Activated T-cell treated with anti-CD3 and anti-CD28 coated beads for 4 hours (primary cell): ENCODE measurements around the gene MTA1.

ENCODE experiments used
- DNase-seq: peaks from one replicate; pipeline ENCODE4 v3.0.0-alpha.2; 2020

Gene MTA1

GRCh38 chr14:105501504-105502291, 82.1 kb downstream of the MTA1 start:
- no peak for DNase-seq

DNA sequence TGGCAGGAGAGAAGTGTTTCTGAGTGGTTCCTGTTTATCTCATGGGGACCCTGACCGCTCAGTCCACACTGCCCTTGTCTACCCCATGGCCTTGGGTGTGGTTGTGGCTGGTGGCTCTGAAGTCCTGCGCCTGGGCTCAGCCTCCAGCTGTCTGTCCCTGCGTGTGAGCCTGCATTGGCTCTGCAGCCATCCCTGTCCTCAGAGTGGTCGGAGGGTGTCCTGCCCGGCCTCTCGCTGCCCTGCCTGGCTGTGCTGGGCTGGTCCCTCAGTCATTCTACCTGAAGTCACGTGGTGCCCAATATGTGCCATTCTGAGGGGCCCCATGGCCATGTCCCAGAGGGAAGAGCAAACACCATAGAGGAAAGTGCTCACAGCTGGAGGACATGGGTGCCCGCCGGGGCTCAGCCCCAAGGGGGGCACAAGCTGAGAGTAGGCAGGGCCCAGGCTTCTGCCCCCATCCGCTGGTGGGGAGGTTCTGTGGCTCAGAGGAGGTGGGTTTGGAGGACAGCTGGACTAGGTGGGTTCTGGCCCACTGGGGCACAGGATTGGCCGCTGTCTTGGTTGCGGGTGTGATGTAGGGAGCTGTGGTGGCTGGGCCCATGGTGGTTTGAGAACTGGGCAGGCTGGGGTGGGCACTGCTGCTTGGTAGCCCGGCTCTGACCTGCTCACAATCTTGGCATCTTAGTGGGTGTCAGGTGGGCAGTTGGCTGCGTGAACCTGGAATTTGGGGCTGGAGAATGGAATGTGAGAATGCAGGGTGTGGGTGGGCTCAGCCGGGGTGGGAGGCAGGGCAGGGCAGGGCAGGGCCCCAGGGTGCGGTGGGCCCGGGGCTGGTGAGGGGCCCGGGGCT, 83.0 kb downstream of the MTA1 start:
- DNase-seq = no peak

DNA sequence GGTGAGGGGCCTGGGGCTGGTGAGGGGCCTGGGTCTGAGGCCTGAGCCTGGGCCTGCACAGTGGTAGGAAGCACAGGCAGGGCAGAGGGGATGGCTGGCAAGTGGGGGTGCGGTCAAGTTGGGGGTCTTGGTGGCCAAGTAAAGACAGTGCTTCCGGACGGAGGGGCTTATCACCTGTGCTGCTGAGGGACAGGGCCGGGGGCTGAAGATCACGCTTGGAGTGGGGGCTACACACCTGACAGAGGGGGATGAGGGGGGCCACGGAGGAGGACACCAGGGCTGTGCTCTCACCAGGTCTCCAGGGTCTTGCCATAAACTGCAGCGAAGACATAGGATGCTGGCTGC, 83.6 kb downstream of the MTA1 start:
- no peak for DNase-seq

- no peak for DNase-seq
Observed at GRCh38 chr14:105503935-105504692, 84.5 kb downstream of the MTA1 start.

DNA sequence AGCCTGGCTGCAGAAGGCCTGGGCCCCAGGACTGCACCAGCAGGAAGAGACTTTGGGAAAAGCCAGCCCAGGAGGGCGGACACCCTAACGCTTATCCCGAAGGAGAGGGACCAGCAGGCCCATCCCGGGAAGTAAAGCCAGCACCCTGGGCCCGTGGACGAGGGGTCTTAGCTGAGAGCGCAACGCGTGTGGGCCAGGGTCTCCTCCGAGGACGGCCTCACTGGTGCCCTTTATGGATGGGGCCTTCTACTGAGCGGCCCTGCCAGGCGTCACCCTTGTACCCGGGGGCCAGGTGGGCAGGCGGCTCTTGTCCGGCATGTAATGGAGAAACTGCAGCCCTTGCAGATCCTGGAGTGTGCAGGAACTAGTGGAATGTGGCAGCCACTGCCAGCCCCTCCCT, 85.5 kb downstream of the MTA1 start:
- DNase-seq = no peak

DNA sequence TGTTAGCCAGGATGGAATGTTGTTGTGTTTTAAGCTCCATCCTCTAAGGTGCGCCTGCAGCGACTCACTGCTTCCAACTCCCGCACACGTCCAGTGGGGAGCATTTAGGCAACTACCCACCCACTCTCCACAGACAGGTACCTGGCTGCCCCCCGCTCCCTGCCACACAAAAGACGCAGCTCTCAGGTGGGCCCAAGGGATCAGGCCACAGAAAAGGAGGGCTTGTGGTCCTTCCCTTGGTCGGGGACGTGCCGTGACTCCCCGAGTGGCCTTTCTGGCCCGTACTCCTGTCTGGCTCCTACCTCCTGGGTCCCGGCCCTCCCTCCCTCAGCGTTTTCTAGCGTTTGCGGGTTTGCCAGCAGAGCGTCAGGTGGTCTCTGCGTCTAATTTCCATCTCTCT, 87.6 kb downstream of the MTA1 start:
- no peak for DNase-seq

DNA sequence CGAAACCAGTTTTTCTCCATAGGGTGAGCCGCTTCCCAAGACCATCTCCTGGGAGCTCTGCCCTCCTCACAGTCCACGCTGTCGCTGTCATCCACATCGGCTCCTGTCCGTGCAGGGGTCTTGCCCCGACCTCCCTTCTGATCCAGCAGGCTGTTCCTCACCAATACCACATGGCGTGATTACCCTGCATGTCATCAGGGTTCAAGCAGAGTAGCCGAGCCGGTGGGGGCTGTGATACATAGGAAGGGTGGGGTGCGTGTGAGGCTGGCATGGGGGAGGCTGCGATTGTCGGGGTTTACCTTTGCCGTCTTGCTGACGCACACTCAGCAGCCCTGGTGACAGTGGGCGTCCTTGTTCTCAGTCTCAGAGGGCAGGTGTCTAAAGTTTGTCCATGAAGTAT, 88.4 kb downstream of the MTA1 start:
- no peak for DNase-seq

DNA sequence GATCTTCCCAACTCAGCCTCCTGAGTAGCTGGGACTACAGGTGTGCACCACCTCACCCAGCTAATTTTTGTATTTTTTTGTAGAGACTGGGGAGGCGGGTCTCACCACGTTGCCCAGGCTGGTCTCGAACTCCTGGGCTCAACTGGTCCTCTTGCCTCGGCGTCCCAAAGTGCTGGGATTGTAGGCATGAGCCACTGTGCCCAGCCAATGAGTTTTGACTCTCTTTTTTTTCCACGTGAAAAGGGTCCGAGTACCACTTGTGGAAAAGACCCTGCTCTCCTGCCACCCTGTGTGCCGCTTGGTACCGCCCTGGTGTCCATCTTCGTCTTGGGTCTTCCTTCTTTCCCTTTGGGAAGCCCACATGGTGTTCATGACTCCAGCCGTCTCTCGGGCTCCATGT, 89.0 kb downstream of the MTA1 start:
- no peak for DNase-seq

DNA sequence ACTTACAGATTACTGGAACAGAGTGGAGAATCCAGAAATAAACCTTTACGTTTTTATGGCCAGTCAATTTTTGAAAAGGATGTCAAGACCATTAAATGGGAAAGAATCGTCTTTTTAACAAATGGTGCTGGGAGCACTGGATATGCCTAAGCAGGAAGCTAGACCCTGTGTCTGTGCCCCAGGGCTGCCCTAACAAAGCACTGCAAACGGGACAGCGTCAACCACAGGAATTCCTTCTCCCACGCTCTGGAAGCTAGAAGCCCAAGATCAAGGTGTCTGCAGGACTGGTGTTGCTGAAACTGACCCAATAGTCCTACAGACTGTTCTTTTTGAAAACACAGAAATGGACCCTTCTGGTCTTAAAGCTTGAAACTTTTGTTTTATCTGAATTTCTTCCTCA, 97.5 kb downstream of the MTA1 start:
- no peak for DNase-seq

DNA sequence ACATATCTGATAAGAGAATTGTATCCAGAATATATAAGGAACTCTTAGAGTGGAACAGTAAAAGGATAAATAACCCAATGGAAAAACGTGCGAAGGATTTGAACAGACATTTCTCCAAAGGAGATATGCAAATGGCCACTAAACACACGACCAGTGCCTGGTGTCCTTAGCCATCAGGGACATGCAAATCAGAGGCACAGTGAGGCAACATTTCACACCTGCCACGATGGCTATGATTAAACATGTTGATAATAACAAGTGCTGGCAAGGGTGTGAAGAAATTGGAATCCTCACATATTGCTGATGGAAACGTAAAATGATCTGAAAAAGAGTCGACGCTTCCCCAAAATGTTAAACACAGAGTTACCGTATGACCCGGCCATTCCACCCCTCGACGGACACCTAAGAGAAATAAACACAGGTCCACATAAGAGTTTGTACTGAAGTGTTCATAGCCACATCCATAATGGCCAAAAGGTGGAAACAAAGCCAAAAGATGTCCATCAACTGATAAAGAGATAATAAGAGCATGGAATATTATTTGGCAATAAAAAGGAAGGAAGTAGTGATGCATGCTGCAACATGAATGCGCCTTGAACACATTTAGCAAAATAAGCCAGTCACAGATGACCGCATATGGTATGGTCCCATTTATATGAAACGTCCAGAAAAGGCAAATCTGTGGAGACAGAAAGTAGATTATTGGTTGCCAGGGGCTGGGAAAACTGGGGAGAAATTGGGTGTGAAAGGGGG, 100.5 kb downstream of the MTA1 start:
- DNase-seq = no peak
